Mammary epithelial cell (primary cell): ENCODE results near the gene ANO1.

ENCODE experiments used
- CTCF ChIP-seq, 2 donors: IDR thresholded peaks in 1 of 2; conservative IDR thresholded peaks in 1 of 2; 2 replicates each; pipeline ENCODE4 v1.5.1; 2011 to 2012; ENCODE audit warnings: inconsistent platforms in 2 of 2, low read length in 2 of 2, mild to moderate bottlenecking in 2 of 2, control low read depth in 1 of 2, low read depth in 1 of 2; ENCODE audit not compliant: insufficient read depth in 1 of 2; ENCODE audit errors: extremely low read depth in 1 of 2
- EZH2 ChIP-seq: IDR thresholded peaks from 2 replicates; pipeline ENCODE4 v1.6.1; 2012; ENCODE audit warnings: low read length, inconsistent platforms, borderline replicate concordance

DNA sequence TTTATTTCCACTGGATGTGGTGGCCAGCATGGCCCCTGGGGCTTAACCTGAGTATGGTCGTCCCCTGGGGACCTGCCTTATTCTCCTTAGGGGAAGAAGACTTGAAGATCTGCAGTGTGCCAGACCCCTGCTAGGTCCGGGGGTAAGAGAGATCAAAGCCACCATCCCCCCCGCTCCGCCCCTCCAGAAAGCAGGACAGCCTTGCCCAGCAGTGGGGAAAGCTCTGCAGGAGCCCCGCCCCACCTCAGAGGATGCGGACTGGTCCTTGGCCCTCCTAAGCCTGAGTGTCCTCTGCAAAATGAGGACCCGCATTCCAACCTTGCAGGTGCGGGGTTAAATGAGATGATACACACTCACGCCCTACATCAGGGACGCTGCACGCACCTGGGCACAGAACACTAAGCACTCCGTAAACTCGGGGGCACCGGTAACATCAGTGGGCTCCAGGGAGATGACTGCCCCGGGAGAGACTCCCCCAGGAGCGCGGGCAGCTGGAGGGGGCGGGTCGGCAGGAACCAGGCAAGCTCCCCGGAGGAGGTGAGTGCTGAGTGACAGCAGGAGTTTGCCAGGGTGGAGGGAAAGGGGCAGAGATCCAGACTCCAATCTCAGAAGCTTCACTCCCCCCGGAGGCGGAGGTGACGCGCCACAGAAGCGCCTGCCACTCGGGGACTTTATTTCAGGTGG lies 564 bp upstream of the ANO1 start:
- no peak for TF ChIP-seq EZH2
- TF ChIP-seq CTCF (conservative IDR thresholded peaks at IDR 0.05 in 1 of 2, IDR thresholded peaks at IDR 0.05 in 1 of 2; ENCODE audit: extremely low read depth in 1 of 2, insufficient read depth in 1 of 2, low read depth in 1 of 2, low read length in 2 of 2) = no peak
